Measurements from ENCODE around the gene ASGR1. TPM values are rescaled to one million over a fixed set of nuclear protein-coding genes. Genes with fewer than 3 reads are reported as not detected.

Gene ASGR1
- total and polyA plus RNA-seq, 2 donors (not counting 1 experiment from before 2014, with no cell fraction given): 0.32 to 0.43 TPM

- H3K27me3 ChIP-seq (replicated peaks in 1 of 4; ENCODE audit: control extremely low read depth in 1 of 4, control insufficient read depth in 3 of 4, insufficient read depth in 4 of 4, low read length in 3 of 4): no peaks in the 10 kb centered on the region
- Mint-ChIP-seq H3K9me3 (ENCODE audit: insufficient read depth) (no peaks in the 10 kb centered on the region), H3K4me3 (peak overlapping the region; percentile 11), H3K4me1 (peaks cover 65% of the 10 kb centered on the region), H3K27me3 (no peaks in the 10 kb centered on the region), H3K27ac (peak overlapping the region; percentile 47)
- no peak overlapping the region for H3K27ac ChIP-seq (ENCODE audit: low read length in 2 of 2)
- peaks cover 32 to 64% of the 10 kb centered on the region in 2 donors for H3K4me1 ChIP-seq (ENCODE audit: control insufficient read depth in 2 of 2, insufficient read depth in 2 of 2, low read length in 2 of 2)
- intact Hi-C loops (cut with micrococcal nuclease): no loop called here
- no peak overlapping the region for H3K4me3 ChIP-seq (ENCODE audit: control extremely low read depth in 1 of 5, extremely low read depth in 1 of 5, insufficient read depth in 1 of 5, low read depth in 2 of 5, low read length in 4 of 5)
- ATAC-seq (ENCODE audit: low read depth) (no peak), DNase-seq (no peak)
- ChIA-PET CTCF (no interaction called here), POLR2A (interaction anchor here (0.6 to 9.1 kb wide), 3 partner anchors 21 to 194 kb away, joined by 3 to 157 read pairs (median 4); partner anchors contain the start of genes CTDNEP1, DVL2, GABARAP and PHF23)
- no peak overlapping the region for H3K9ac ChIP-seq (ENCODE audit: low read length)
- H3K79me2 ChIP-seq (ENCODE audit: control insufficient read depth, insufficient read depth, low read length): peaks cover 7% of the 10 kb centered on the region
- H3K36me3 ChIP-seq (replicated peaks in 1 of 2; ENCODE audit: control extremely low read depth in 1 of 2, control insufficient read depth in 1 of 2, extremely low read depth in 1 of 2, insufficient read depth in 2 of 2, low read length in 1 of 2): no peaks in the 10 kb centered on the region
- H2AFZ ChIP-seq (ENCODE audit: insufficient read depth, low read depth, low read length, poor library complexity, severe bottlenecking): no peak overlapping the region
- WGBS (ENCODE audit: insufficient coverage): 28% methylated on average over 7 of the region's 7 CpGs
- H3K4me2 ChIP-seq (replicated peaks; ENCODE audit: low read depth, low read length, poor library complexity, severe bottlenecking): peak overlapping the region; percentile 21
- H4K20me1 ChIP-seq (ENCODE audit: control insufficient read depth, insufficient read depth, low read length, poor library complexity, severe bottlenecking): no peaks in the 10 kb centered on the region
- TF ChIP-seq EZH2 (IDR thresholded peaks at IDR 0.05; ENCODE audit: borderline replicate concordance, insufficient read depth, low read depth, low read length, poor library complexity, severe bottlenecking): no peak
- TF ChIP-seq, protein P1, sequence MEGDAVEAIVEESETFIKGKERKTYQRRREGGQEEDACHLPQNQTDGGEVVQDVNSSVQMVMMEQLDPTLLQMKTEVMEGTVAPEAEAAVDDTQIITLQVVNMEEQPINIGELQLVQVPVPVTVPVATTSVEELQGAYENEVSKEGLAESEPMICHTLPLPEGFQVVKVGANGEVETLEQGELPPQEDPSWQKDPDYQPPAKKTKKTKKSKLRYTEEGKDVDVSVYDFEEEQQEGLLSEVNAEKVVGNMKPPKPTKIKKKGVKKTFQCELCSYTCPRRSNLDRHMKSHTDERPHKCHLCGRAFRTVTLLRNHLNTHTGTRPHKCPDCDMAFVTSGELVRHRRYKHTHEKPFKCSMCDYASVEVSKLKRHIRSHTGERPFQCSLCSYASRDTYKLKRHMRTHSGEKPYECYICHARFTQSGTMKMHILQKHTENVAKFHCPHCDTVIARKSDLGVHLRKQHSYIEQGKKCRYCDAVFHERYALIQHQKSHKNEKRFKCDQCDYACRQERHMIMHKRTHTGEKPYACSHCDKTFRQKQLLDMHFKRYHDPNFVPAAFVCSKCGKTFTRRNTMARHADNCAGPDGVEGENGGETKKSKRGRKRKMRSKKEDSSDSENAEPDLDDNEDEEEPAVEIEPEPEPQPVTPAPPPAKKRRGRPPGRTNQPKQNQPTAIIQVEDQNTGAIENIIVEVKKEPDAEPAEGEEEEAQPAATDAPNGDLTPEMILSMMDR (IDR thresholded peaks at IDR 0.05): no peak
- H3K9me3 ChIP-seq (ENCODE audit: control extremely low read depth in 1 of 3, control insufficient read depth in 2 of 3, insufficient read depth in 1 of 3, low read length in 2 of 3): no peaks in the 10 kb centered on the region
These were observed 37.3 kb upstream of the ASGR1 start for GRCh38 chr17:7216242-7217112.

DNA sequence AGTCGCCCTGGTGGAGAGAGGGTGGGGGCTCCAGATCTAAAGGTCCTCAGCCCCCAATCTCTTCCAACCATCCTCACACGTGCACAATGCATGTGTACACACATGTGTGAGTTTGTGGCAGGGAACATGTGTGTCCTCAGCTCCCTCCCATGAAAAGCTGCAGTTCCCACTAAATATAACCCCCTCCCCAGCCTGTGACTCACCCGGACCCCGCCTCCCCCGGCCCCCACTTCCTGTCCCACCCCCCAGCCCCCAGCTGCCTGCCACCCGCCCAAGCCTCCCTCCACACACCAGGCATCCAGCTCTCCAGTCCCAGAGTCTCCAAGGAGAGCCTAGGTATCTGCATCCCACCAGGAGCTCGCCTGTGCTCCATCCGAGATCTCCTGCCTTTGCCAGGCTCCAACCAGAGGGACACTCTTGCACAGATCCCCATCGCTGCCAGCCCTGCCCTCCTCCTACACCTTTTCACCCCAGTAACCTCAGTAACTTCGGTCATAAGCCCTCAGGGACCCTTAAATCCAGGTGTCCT lies 36.5 kb upstream of the ASGR1 start:
- POLR2A ChIA-PET: interaction anchor here (0.6 to 9.1 kb wide), 2 partner anchors 22 to 193 kb away, joined by 4 to 157 read pairs; partner anchors contain the start of genes DVL2, GABARAP and PHF23

More for the DNA sequence above, 36.5 kb upstream of the ASGR1 start:
- TF ChIP-seq, protein P1 (IDR thresholded peaks at IDR 0.05): no peak
- no peak for TF ChIP-seq EZH2 (IDR thresholded peaks at IDR 0.05; ENCODE audit: borderline replicate concordance, insufficient read depth, low read depth, low read length, poor library complexity, severe bottlenecking)
- no peaks in the 10 kb centered on the region for H4K20me1 ChIP-seq (ENCODE audit: control insufficient read depth, insufficient read depth, low read length, poor library complexity, severe bottlenecking)
- peaks cover 58% of the 10 kb centered on the region for H3K4me1 Mint-ChIP-seq
- DNase-seq (no peak), ATAC-seq (ENCODE audit: low read depth) (no peak)
- H3K4me3 Mint-ChIP-seq: no peak overlapping the region
- H3K27ac ChIP-seq (ENCODE audit: low read length in 2 of 2): no peak overlapping the region
- no peak overlapping the region for H3K9ac ChIP-seq (ENCODE audit: low read length)
- H3K27me3 ChIP-seq (replicated peaks in 1 of 4; ENCODE audit: control extremely low read depth in 1 of 4, control insufficient read depth in 3 of 4, insufficient read depth in 4 of 4, low read length in 3 of 4): no peaks in the 10 kb centered on the region
- peaks cover 31 to 58% of the 10 kb centered on the region in 2 donors for H3K4me1 ChIP-seq (ENCODE audit: control insufficient read depth in 2 of 2, insufficient read depth in 2 of 2, low read length in 2 of 2)
- no peaks in the 10 kb centered on the region for H3K36me3 ChIP-seq (replicated peaks in 1 of 2; ENCODE audit: control extremely low read depth in 1 of 2, control insufficient read depth in 1 of 2, extremely low read depth in 1 of 2, insufficient read depth in 2 of 2, low read length in 1 of 2)
- no peaks in the 10 kb centered on the region for H3K27me3 Mint-ChIP-seq
- no peak overlapping the region for H3K4me3 ChIP-seq (ENCODE audit: control extremely low read depth in 1 of 5, extremely low read depth in 1 of 5, insufficient read depth in 1 of 5, low read depth in 2 of 5, low read length in 4 of 5)
- no peak overlapping the region for H2AFZ ChIP-seq (ENCODE audit: insufficient read depth, low read depth, low read length, poor library complexity, severe bottlenecking)
- no peak overlapping the region for H3K4me2 ChIP-seq (replicated peaks; ENCODE audit: low read depth, low read length, poor library complexity, severe bottlenecking)
- H3K79me2 ChIP-seq (ENCODE audit: control insufficient read depth, insufficient read depth, low read length): peaks cover 7% of the 10 kb centered on the region
- no peaks in the 10 kb centered on the region for H3K9me3 ChIP-seq (ENCODE audit: control extremely low read depth in 1 of 3, control insufficient read depth in 2 of 3, insufficient read depth in 1 of 3, low read length in 2 of 3)
- intact Hi-C loops (cut with micrococcal nuclease): loop anchor here (2.0 kb wide), 3 partner anchors 91 to 471 kb away; partner anchors contain the start of genes EIF5A, TMEM256 and TP53
- 29% methylated on average over 4 of the region's 10 CpGs for WGBS (ENCODE audit: insufficient coverage)
- H3K27ac Mint-ChIP-seq: no peak overlapping the region
- CTCF ChIA-PET: no interaction called here
- no peaks in the 10 kb centered on the region for H3K9me3 Mint-ChIP-seq (ENCODE audit: insufficient read depth)
